GM23248 (cell line): ENCODE data around the gene PIAS1. TPM values are rescaled to one million over a fixed set of nuclear protein-coding genes. Genes with fewer than 3 reads are reported as not detected.
"Not testable (repeated sequence)": the region's sequence is repeated elsewhere in the genome, so short reads cannot be mapped to it uniquely, and the experiment has no call there.

Experiments used
- DNase-seq: peaks from one replicate; pipeline ENCODE4 v3.0.0-alpha.2; 2015
- H2AFZ ChIP-seq: fragments of 200-600 bp; sonication (generic); 2 replicates; pipeline ENCODE4 v1.6.1; 2016; ENCODE audit warnings: antibody characterized with exemption
- H3F3A ChIP-seq: fragments of 200-600 bp; sonication (generic); 2 replicates; pipeline ENCODE4 v1.6.1; 2016; ENCODE audit warnings: mild to moderate bottlenecking, antibody characterized with exemption, mixed run types; ENCODE audit not compliant: insufficient read depth
- H3K27ac ChIP-seq: fragments of 200-600 bp; sonication (generic); 2 replicates; pipeline ENCODE4 v1.5.1; 2016; ENCODE audit warnings: mild to moderate bottlenecking
- H3K27me3 ChIP-seq: fragments of 200-600 bp; sonication (generic); replicated peaks from 2 replicates; pipeline ENCODE4 v1.6.1; 2016; ENCODE audit warnings: mild to moderate bottlenecking; ENCODE audit not compliant: insufficient read depth
- H3K36me3 ChIP-seq: fragments of 200-600 bp; sonication (generic); 2 replicates; pipeline ENCODE4 v1.6.1; 2016; ENCODE audit warnings: low read depth, mild to moderate bottlenecking
- H3K4me1 ChIP-seq: fragments of 200-600 bp; sonication (generic); 2 replicates; pipeline ENCODE4 v1.6.1; 2016; ENCODE audit warnings: mild to moderate bottlenecking; ENCODE audit not compliant: insufficient read depth
- H3K4me2 ChIP-seq: fragments of 200-600 bp; sonication (generic); one replicate; pipeline ENCODE4 v1.6.1; 2016; ENCODE audit warnings: mild to moderate bottlenecking; ENCODE audit not compliant: unreplicated experiment
- H3K4me3 ChIP-seq: fragments of 200-600 bp; sonication (generic); 2 replicates; pipeline ENCODE4 v1.5.1; 2016; ENCODE audit warnings: mild to moderate bottlenecking
- H3K79me2 ChIP-seq: fragments of 200-600 bp; sonication (generic); 2 replicates; pipeline ENCODE4 v1.6.1; 2016; ENCODE audit warnings: mild to moderate bottlenecking; ENCODE audit not compliant: insufficient read depth
- H3K9ac ChIP-seq: fragments of 200-600 bp; sonication (generic); 2 replicates; pipeline ENCODE4 v1.6.1; 2016; ENCODE audit warnings: mild to moderate bottlenecking
- H3K9me2 ChIP-seq: fragments of 200-600 bp; sonication (generic); 2 replicates; pipeline ENCODE4 v1.6.1; 2016; ENCODE audit warnings: mixed run types, mild to moderate bottlenecking, moderate library complexity; ENCODE audit not compliant: insufficient read depth
- H3K9me3 ChIP-seq: fragments of 200-600 bp; sonication (generic); one replicate; pipeline ENCODE4 v1.6.1; 2017; ENCODE audit warnings: low read depth
- H4K20me1 ChIP-seq: fragments of 200-600 bp; sonication (generic); 2 replicates; pipeline ENCODE4 v1.6.0; 2016; ENCODE audit not compliant: insufficient read depth
- EZH2 ChIP-seq: fragments of 200-600 bp; sonication (generic); IDR thresholded peaks from 2 replicates; pipeline ENCODE4 v1.6.1; 2018; ENCODE audit warnings: antibody characterized with exemption, mild to moderate bottlenecking; ENCODE audit not compliant: insufficient read depth, poor library complexity, severe bottlenecking
- EZH2phosphoT487 ChIP-seq: fragments of 200-600 bp; sonication (generic); IDR thresholded peaks from 2 replicates; pipeline ENCODE4 v1.6.1; 2018; ENCODE audit warnings: antibody characterized with exemption, moderate library complexity, mild to moderate bottlenecking, low read depth; ENCODE audit not compliant: insufficient read depth
- WGBS, 2 experiments: methylation state at CpG; one replicate each; pipeline ENCODE4 v1.1.6; 2015 to 2017; ENCODE audit warnings: low lambda C conversion rate in 2 of 2, low coverage in 1 of 2; ENCODE audit errors: missing lambda C conversion rate in 2 of 2; 5-methylcytosine and 5-hydroxymethylcytosine counted together
- in situ Hi-C: fragments of 300-500 bp; cut with MboI; formaldehyde crosslinking; loops from 2 replicates; pipeline ENCODE4 v1.15.0; 2020
- polyA plus RNA-seq: library from polyadenylated mRNA; unstranded; fragments of >200 nt; fragmentation: Nextera tagmentation; extraction: Ambion mirVana; gene quantifications from 2 replicates; pipeline ENCODE4 v1.2.1, GENCODE V29; 2016
- total RNA-seq: library from RNA; depleted of rRNA; stranded (reverse); fragments of >200 nt; shearing (Covaris generic); gene quantifications from 2 replicates; pipeline ENCODE4 v1.2.3, GENCODE V29; 2014; rRNA removed

PIAS1 gene
- total and polyA plus RNA-seq, 2 experiments from 2014 or later, result 14.8 to 34.4 TPM

DNA sequence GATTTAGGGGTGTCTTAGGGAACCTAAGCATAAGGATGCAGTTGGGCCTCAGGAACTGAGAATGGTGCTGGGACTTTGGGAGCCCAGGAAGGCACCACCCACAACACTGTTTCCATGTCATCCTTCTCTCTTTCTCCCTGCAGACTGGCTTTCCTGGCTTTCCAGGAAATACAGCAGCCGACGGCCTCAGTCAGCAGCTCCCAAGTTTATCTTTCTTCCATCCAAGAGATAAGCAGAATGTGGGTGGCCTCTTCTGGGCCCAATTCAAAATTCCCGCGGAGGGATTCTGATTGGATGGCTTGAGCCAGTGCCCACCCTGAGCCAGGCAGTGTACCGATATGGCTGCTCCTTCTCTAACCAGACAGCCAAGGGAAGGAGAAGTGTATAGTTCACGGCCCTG is 179.9 kb downstream of the PIAS1 start:
- no peaks in the 10 kb centered on the region for H3K9me2 ChIP-seq
- no peaks in the 10 kb centered on the region for H4K20me1 ChIP-seq
- no peak overlapping the region for H3K4me2 ChIP-seq
- H3K4me3 ChIP-seq, result no peak overlapping the region
- no peaks in the 10 kb centered on the region for H3K4me1 ChIP-seq
- no peak for DNase-seq
- no peaks in the 10 kb centered on the region for H3K36me3 ChIP-seq
- no peaks in the 10 kb centered on the region for H3F3A ChIP-seq
- no peak overlapping the region for H2AFZ ChIP-seq
- no peak overlapping the region for H3K27ac ChIP-seq
- H3K79me2 ChIP-seq, result peaks cover under 1% of the 10 kb centered on the region
- no peak overlapping the region for H3K9ac ChIP-seq
- TF ChIP-seq EZH2 (no peak), EZH2phosphoT487 (no peak)
- no peaks in the 10 kb centered on the region for H3K9me3 ChIP-seq
- H3K27me3 ChIP-seq, result no peaks in the 10 kb centered on the region
- 89 to 90% methylated on average over 6 of the region's 6 CpGs for WGBS, 2 experiments
- in situ Hi-C loops, result no loop called here

DNA sequence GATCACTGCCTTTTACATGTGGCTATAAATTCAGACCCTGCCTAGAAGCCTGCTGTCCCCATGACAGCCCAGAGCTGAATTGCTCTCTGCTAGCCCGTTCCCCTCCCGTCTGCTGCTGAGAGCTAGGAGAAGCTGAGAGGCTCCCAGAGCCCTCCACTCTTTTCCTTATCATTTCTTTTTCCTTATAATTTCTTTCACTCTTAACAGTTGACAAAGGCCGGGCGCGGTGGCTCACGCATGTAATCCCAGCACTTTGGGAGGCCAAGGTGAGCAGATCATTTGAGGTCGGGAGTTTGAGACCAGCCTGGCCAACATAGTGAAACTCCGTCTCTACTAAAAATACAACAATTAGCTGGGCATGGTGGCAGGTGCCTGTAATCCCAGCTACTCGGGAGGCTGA is 180.4 kb downstream of the PIAS1 start:
- H3F3A ChIP-seq, H4K20me1 ChIP-seq, H3K9me3 ChIP-seq, H3K9me2 ChIP-seq, H3K79me2 ChIP-seq, H3K27me3 ChIP-seq, H3K4me2 ChIP-seq, H3K9ac ChIP-seq, H3K36me3 ChIP-seq, H2AFZ ChIP-seq, in situ Hi-C loops, H3K27ac ChIP-seq, DNase-seq, H3K4me3 ChIP-seq, H3K4me1 ChIP-seq: not testable (repeated sequence)
- 94 to 97% methylated on average over 9 of the region's 9 CpGs for WGBS, 2 experiments

DNA sequence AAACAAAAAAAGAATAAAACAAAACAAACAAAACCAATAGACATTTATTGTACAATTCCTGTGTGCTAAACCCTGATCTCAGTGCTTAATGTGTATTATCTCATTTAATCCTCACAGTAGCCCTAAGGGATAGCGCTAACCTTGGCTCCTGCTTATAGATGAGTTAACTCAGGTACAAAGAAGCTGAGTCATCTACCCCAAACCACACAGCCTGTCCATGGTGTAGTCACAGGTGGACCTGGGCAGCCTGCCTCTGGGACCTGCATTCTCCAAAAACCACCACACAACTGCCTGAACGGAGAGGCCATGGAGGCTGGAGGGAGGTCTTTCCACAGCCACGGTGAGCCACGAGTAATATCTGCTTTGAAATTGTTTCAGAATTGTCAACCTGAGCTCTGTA is 180.9 kb downstream of the PIAS1 start:
- in situ Hi-C loops, result no loop called here
- H4K20me1 ChIP-seq, result no peaks in the 10 kb centered on the region
- no peaks in the 10 kb centered on the region for H3K27me3 ChIP-seq
- WGBS, 2 experiments, result 61 to 67% methylated on average over 4 of the region's 4 CpGs
- TF ChIP-seq EZH2 (no peak), EZH2phosphoT487 (no peak)
- no peaks in the 10 kb centered on the region for H3K36me3 ChIP-seq
- H3K4me2 ChIP-seq, result no peak overlapping the region
- H3K9me2 ChIP-seq, result no peaks in the 10 kb centered on the region
- no peak overlapping the region for H3K9ac ChIP-seq
- H2AFZ ChIP-seq, result no peak overlapping the region
- no peaks in the 10 kb centered on the region for H3F3A ChIP-seq
- H3K4me1 ChIP-seq, result no peaks in the 10 kb centered on the region
- DNase-seq, result no peak
- H3K27ac ChIP-seq, result no peak overlapping the region
- no peaks in the 10 kb centered on the region for H3K79me2 ChIP-seq
- no peaks in the 10 kb centered on the region for H3K9me3 ChIP-seq
- H3K4me3 ChIP-seq, result no peak overlapping the region

DNA sequence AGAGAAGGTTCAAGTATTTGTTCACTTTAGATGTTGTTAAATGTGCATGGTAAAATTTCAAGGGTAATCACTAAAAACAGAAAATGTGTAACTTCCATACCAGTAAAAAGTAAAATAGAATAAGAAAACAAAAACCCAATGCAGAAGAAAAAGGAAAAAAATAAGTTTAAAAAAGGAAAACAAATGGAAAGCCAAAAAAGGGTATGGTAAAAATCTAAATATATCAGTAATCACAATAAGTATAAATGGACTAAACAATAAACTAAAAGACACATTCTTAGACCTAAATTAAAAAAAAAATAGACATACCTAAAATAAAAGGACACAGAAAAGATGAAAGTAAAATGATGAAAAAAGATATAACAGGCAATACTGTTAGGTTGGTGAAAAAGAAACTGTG is 184.9 kb downstream of the PIAS1 start:
- DNase-seq, result no peak
- H3K9ac ChIP-seq, result no peak overlapping the region
- no peaks in the 10 kb centered on the region for H3K36me3 ChIP-seq
- no peaks in the 10 kb centered on the region for H3K9me2 ChIP-seq
- H3K4me1 ChIP-seq, result no peaks in the 10 kb centered on the region
- H3K27me3 ChIP-seq, result no peaks in the 10 kb centered on the region
- no peak overlapping the region for H3K4me2 ChIP-seq
- H3K4me3 ChIP-seq, result no peak overlapping the region
- no peak overlapping the region for H3K27ac ChIP-seq
- no peak overlapping the region for H2AFZ ChIP-seq
- TF ChIP-seq EZH2 (no peak), EZH2phosphoT487 (no peak)
- no peaks in the 10 kb centered on the region for H3K79me2 ChIP-seq
- H3K9me3 ChIP-seq, result no peaks in the 10 kb centered on the region
- H4K20me1 ChIP-seq, result no peaks in the 10 kb centered on the region
- H3F3A ChIP-seq, result no peaks in the 10 kb centered on the region
- in situ Hi-C loops, result no loop called here

DNA sequence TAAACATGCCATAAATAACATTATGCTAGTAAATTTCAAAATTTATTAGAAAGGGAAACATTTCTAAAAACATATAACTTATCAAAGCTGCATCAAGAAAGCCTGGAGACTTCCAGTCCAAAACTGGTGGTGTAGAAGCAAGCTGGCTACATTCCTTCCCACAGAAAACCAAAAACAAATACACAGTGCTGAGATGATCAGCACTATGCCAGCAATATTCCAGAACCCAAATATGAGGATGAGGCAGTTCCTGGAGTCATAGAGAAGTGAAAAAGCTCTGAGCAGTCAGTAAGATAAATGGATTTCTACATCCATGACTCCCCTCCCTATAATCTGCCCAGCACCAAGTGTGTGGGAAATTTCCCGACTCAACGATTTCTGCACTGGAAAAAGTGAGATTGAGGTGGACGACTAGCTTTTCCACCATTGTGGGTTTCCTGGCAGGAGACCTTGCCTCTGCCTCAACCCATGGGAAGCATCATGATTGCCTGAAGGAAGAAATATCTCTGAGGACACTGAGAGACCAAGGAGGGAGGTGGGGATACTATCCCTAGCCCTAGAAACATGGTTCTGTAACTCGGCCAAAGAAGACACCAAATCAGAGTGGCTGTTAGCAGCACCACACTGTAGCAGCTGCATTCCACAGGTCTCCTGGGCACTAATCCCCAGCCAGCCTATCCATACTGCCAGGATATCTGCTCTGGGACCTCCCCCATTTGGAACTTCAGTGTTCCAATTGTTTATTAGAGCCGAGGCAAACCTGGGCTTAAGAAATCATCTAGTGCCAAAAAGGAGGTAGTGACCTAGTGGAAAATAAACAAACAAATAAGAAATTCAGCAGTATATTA is 187.2 kb downstream of the PIAS1 start:
- Histone ChIP-seq H3K36me3 (no peaks in the 10 kb centered on the region), H2AFZ (no peak overlapping the region), H3K4me3 (no peak overlapping the region), H4K20me1 (no peaks in the 10 kb centered on the region), H3F3A (no peaks in the 10 kb centered on the region), H3K79me2 (no peaks in the 10 kb centered on the region), H3K27ac (no peak overlapping the region), H3K9me3 (peaks cover 4% of the 10 kb centered on the region), H3K27me3 (no peaks in the 10 kb centered on the region), H3K9ac (no peak overlapping the region), H3K4me2 (no peak overlapping the region), H3K9me2 (no peaks in the 10 kb centered on the region), H3K4me1 (no peaks in the 10 kb centered on the region)
- no peak for DNase-seq
- in situ Hi-C loops, result no loop called here
- TF ChIP-seq EZH2phosphoT487, result no peak
- TF ChIP-seq EZH2, result no peak
- WGBS, 2 experiments, result 66 to 80% methylated on average over 5 of the region's 5 CpGs

Other genes starting within 250 kb of the PIAS1 start
- gene SKOR1, start 228.8 kb upstream of the PIAS1 start, total RNA-seq, result 0.11 TPM in 1 of 2 replicates, not detected in the other
- not detected in 2 replicates for gene SKOR1, start 228.8 kb upstream of the PIAS1 start, polyA plus RNA-seq
- not detected in 2 replicates for gene RNU6-1, start 214.3 kb upstream of the PIAS1 start, total RNA-seq
- not detected in 2 replicates for gene RNU6-1, start 214.3 kb upstream of the PIAS1 start, polyA plus RNA-seq
- gene CALML4, start 151.0 kb downstream of the PIAS1 start, total RNA-seq, result 0.51 and 2.4 TPM in 2 replicates
- 0.54 and 1.1 TPM in 2 replicates for gene CALML4, start 151.0 kb downstream of the PIAS1 start, polyA plus RNA-seq
- gene CLN6, start 175.4 kb downstream of the PIAS1 start, total RNA-seq, result 12.3 and 17.4 TPM in 2 replicates
- gene CLN6, start 175.4 kb downstream of the PIAS1 start, polyA plus RNA-seq, result 3.8 TPM in 2 replicates
- gene FEM1B, start 223.4 kb downstream of the PIAS1 start, total RNA-seq, result 33.9 and 36.2 TPM in 2 replicates
- 15.7 and 16.0 TPM in 2 replicates for gene FEM1B, start 223.4 kb downstream of the PIAS1 start, polyA plus RNA-seq